ENCODE results near the gene SERBP1. TPM values are rescaled to one million over a fixed set of nuclear protein-coding genes. Genes with fewer than 3 reads are reported as not detected.

Gene SERBP1
- total RNA-seq = 139 and 156 TPM in 2 replicates

GRCh38 chr1:67430358-67431155, at the start of gene SERBP1:
Gene SERBP1, minus strand, starts transcription at chr1:67430402. Its CDS starts 102 bp downstream, at chr1:67430300.

Other genes starting within 250 kb of the SERBP1 start
- not detected in 2 replicates for gene IL12RB2, start 122.5 kb downstream of the SERBP1 start, total RNA-seq

All from smooth muscle cell of the pulmonary artery (primary cell).